GM12872 (cell line): ENCODE results near the gene FAU.

Experiments
- CTCF ChIP-seq: IDR thresholded peaks from 3 replicates; pipeline ENCODE4 v1.5.1; 2011; ENCODE audit warnings: low read depth, mild to moderate bottlenecking, low read length, moderate library complexity; ENCODE audit not compliant: insufficient read depth

The FAU gene

GRCh38 chr11:65071907-65072630, 49.9 kb downstream of the FAU start:
- no peak for TF ChIP-seq CTCF
